Liver (tissue), 3 donors: ENCODE data around the gene SNAP47.

ENCODE experiments used
- FOXA1 ChIP-seq: IDR thresholded peaks from 2 replicates; pipeline ENCODE4 v1.6.1; 2016; ENCODE audit warnings: antibody characterized with exemption
- JUND ChIP-seq, 2 donors: IDR thresholded peaks; 2 replicates each; pipeline ENCODE4 v1.6.1; 2016; ENCODE audit warnings: antibody characterized with exemption in 2 of 2
- NR2F2 ChIP-seq: IDR thresholded peaks from 2 replicates; pipeline ENCODE4 v1.6.1; 2016; ENCODE audit warnings: antibody characterized with exemption
- RAD21 ChIP-seq, 2 donors: IDR thresholded peaks; 2 replicates each; pipeline ENCODE4 v1.6.1; 2016; ENCODE audit warnings: antibody characterized with exemption in 2 of 2, mild to moderate bottlenecking in 2 of 2
- RXRA ChIP-seq, 2 donors: IDR thresholded peaks; 2 replicates each; pipeline ENCODE4 v1.6.1; 2017 to 2018; ENCODE audit warnings: antibody characterized with exemption in 2 of 2, mild to moderate bottlenecking in 1 of 2
- SP1 ChIP-seq: IDR thresholded peaks from 2 replicates; pipeline ENCODE4 v1.6.1; 2018; ENCODE audit warnings: antibody characterized with exemption, mild to moderate bottlenecking
- TAF1 ChIP-seq: conservative IDR thresholded peaks from 2 replicates; pipeline ENCODE4 v1.6.1; 2016; ENCODE audit warnings: antibody characterized with exemption, mild to moderate bottlenecking
- TF ChIP-seq, protein P1 (sequence below): fragments of 150-350 bp; IDR thresholded peaks from 2 replicates; pipeline ENCODE4 v1.5.1; 2017; ENCODE audit warnings: improper control_type of control experiment, low read depth, low read length; ENCODE audit not compliant: missing input control
- TF ChIP-seq, protein P2 (sequence below): IDR thresholded peaks from 2 replicates; pipeline ENCODE4 v1.6.1; 2016; ENCODE audit warnings: antibody characterized with exemption
- TF ChIP-seq, protein P3 (sequence below): IDR thresholded peaks from 2 replicates; pipeline ENCODE4 v1.6.1; 2016; ENCODE audit warnings: antibody characterized with exemption, mild to moderate bottlenecking
- donor health status: healthy.
- donor health status: healthy.

DNA sequence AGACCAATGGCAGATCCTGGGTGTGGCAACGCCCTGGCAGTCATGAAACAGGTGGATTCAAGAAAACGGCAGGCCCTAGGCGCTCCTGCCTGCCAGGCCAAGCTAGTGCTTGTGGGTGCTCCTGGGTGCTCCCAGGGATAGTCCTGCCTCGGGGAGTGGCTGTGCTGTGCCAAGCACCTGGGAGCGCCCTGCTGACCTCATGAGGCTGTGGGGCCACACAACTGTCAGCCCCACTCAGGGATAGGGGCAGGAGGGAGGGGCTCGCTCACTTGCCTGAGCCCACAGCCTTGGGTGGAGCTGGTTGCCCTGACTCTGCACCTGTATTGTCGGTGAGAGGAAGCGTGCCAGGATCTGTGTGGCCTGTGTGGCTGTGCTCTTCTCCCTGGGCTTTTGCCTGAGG is 9.4 kb downstream of the SNAP47 start:
- TF ChIP-seq JUND (IDR thresholded peaks at IDR 0.05), result no peak
- TF ChIP-seq, protein P1, sequence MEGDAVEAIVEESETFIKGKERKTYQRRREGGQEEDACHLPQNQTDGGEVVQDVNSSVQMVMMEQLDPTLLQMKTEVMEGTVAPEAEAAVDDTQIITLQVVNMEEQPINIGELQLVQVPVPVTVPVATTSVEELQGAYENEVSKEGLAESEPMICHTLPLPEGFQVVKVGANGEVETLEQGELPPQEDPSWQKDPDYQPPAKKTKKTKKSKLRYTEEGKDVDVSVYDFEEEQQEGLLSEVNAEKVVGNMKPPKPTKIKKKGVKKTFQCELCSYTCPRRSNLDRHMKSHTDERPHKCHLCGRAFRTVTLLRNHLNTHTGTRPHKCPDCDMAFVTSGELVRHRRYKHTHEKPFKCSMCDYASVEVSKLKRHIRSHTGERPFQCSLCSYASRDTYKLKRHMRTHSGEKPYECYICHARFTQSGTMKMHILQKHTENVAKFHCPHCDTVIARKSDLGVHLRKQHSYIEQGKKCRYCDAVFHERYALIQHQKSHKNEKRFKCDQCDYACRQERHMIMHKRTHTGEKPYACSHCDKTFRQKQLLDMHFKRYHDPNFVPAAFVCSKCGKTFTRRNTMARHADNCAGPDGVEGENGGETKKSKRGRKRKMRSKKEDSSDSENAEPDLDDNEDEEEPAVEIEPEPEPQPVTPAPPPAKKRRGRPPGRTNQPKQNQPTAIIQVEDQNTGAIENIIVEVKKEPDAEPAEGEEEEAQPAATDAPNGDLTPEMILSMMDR, result no peak
- TF ChIP-seq FOXA1, result no peak
- TF ChIP-seq SP1, result no peak
- TF ChIP-seq, protein P2, sequence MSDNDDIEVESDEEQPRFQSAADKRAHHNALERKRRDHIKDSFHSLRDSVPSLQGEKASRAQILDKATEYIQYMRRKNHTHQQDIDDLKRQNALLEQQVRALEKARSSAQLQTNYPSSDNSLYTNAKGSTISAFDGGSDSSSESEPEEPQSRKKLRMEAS, result no peak
- no peak for TF ChIP-seq RAD21 (IDR thresholded peaks at IDR 0.05)
- TF ChIP-seq TAF1, result no peak
- TF ChIP-seq NR2F2, result no peak
- TF ChIP-seq, protein P3, sequence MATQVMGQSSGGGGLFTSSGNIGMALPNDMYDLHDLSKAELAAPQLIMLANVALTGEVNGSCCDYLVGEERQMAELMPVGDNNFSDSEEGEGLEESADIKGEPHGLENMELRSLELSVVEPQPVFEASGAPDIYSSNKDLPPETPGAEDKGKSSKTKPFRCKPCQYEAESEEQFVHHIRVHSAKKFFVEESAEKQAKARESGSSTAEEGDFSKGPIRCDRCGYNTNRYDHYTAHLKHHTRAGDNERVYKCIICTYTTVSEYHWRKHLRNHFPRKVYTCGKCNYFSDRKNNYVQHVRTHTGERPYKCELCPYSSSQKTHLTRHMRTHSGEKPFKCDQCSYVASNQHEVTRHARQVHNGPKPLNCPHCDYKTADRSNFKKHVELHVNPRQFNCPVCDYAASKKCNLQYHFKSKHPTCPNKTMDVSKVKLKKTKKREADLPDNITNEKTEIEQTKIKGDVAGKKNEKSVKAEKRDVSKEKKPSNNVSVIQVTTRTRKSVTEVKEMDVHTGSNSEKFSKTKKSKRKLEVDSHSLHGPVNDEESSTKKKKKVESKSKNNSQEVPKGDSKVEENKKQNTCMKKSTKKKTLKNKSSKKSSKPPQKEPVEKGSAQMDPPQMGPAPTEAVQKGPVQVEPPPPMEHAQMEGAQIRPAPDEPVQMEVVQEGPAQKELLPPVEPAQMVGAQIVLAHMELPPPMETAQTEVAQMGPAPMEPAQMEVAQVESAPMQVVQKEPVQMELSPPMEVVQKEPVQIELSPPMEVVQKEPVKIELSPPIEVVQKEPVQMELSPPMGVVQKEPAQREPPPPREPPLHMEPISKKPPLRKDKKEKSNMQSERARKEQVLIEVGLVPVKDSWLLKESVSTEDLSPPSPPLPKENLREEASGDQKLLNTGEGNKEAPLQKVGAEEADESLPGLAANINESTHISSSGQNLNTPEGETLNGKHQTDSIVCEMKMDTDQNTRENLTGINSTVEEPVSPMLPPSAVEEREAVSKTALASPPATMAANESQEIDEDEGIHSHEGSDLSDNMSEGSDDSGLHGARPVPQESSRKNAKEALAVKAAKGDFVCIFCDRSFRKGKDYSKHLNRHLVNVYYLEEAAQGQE, result no peak
- no peak for TF ChIP-seq RXRA (IDR thresholded peaks at IDR 0.05)
